K562 (cell line): ENCODE results near the gene NDUFS5. TPM values are rescaled to one million over a fixed set of nuclear protein-coding genes. Genes with fewer than 3 reads are reported as not detected.

Experiments
- ATAC-seq: fragments of 200-7000 bp; cut with Tn5 transposase; 3 replicates; pipeline ENCODE4 v1.9.1; 2020; ENCODE audit warnings: moderate library complexity
- BruUV-seq: library from RNA; stranded (reverse); fragments of 400-500 nt; replicated peaks from 2 replicates; lab custom pipeline; 2021; lab: Mats Ljungman, UMichigan
- CTCF ChIA-PET: fragments of 300-600 bp; formaldehyde crosslinking; extraction: SDS; loops from one replicate; lab custom pipeline; 2021; ENCODE audit warnings: low intra/inter-chr PET ratio; lab: Yijun Ruan, JAX
- POLR2A ChIA-PET: fragments of 300-600, 350-650 bp; sonication (Branson Sonifier 250); formaldehyde crosslinking; extraction: SDS; loops from one replicate; lab custom pipeline; 2021; ENCODE audit warnings: antibody characterized with exemption, inconsistent platforms; lab: Yijun Ruan, JAX
- DNase-seq, 4 experiments: peaks; one replicate each; pipeline versions ENCODE4 v3.0.0 to v3.0.0-alpha.2; 2011 to 2018; ENCODE audit warnings: low spot score in 3 of 4, mixed read lengths in 3 of 4; ENCODE audit errors: extremely low read depth in 1 of 4
- FAIRE-seq: peaks from 2 replicates; lab custom pipeline; 2011; peaks lifted over from hg19 to GRCh38; lab: Jason Lieb, UNC
- H2AFZ ChIP-seq: 2 replicates; pipeline ENCODE4 v1.6.0; 2011; ENCODE audit warnings: low read depth, low read length, control low read depth, inconsistent platforms
- H3K27ac ChIP-seq: fragments of 200-600 bp; 3 replicates; pipeline ENCODE4 v1.8.0; 2011; ENCODE audit warnings: low read depth, mild to moderate bottlenecking, control low read depth, inconsistent platforms, low read length, moderate library complexity, mixed read lengths; ENCODE audit errors: extremely low read depth
- H3K27me3 ChIP-seq, 2 experiments: fragments of 300-600 bp in 1 of 2; 2 replicates in 1 of 2; 3 replicates in 1 of 2; pipeline versions ENCODE4 v1.6.0 to v1.8.0; 2011; ENCODE audit warnings: inconsistent platforms in 2 of 2, low read length in 2 of 2, mild to moderate bottlenecking in 1 of 2, mixed read lengths in 1 of 2, moderate library complexity in 1 of 2; ENCODE audit not compliant: control insufficient read depth in 2 of 2, insufficient read depth in 2 of 2
- H3K36me3 ChIP-seq: fragments of 300-600 bp; 3 replicates; pipeline ENCODE4 v1.8.0; 2011; ENCODE audit warnings: mild to moderate bottlenecking, low read length, inconsistent platforms; ENCODE audit not compliant: control insufficient read depth, insufficient read depth
- H3K4me1 ChIP-seq, 2 experiments: fragments of 200-600 bp in 1 of 2; replicated peaks in 1 of 2; 2 replicates in 1 of 2; 3 replicates in 1 of 2; pipeline versions ENCODE4 v1.5.1 to v1.8.0; 2011; ENCODE audit warnings: inconsistent platforms in 2 of 2, low read length in 2 of 2, mild to moderate bottlenecking in 1 of 2, mixed read lengths in 1 of 2, moderate library complexity in 1 of 2; ENCODE audit not compliant: control insufficient read depth in 2 of 2, insufficient read depth in 2 of 2
- H3K4me2 ChIP-seq: 2 replicates; pipeline ENCODE4 v1.6.1; 2011; ENCODE audit warnings: low read length, control low read depth, inconsistent platforms, mixed read lengths; ENCODE audit not compliant: insufficient read depth
- H3K4me3 ChIP-seq: fragments of 200-600 bp; sonication (generic), shearing (Covaris generic); 2 replicates; pipeline ENCODE4 v1.5.1; 2016; ENCODE audit warnings: control low read depth, inconsistent platforms
- H3K79me2 ChIP-seq: fragments of 200-600 bp; 3 replicates; pipeline ENCODE4 v1.8.0; 2011; ENCODE audit warnings: low read length, inconsistent platforms; ENCODE audit not compliant: control insufficient read depth, insufficient read depth
- H3K9ac ChIP-seq, 2 experiments: 2 replicates each; pipeline versions ENCODE4 v1.6.0 to v1.6.1; 2011; ENCODE audit warnings: low read depth in 2 of 2, low read length in 2 of 2, control low read depth in 1 of 2, inconsistent platforms in 1 of 2, mild to moderate bottlenecking in 1 of 2, mixed read lengths in 1 of 2; ENCODE audit not compliant: insufficient read depth in 1 of 2
- H3K9me1 ChIP-seq: one replicate; pipeline ENCODE4 v1.6.0; 2011; ENCODE audit warnings: inconsistent platforms, mild to moderate bottlenecking, low read length, moderate library complexity; ENCODE audit not compliant: control insufficient read depth, insufficient read depth
- H3K9me3 ChIP-seq: replicated peaks from 2 replicates; pipeline ENCODE4 v1.5.1; 2011; ENCODE audit warnings: low read depth, low read length, inconsistent platforms; ENCODE audit not compliant: control insufficient read depth, insufficient read depth
- H4K20me1 ChIP-seq: replicated peaks from 2 replicates; pipeline ENCODE4 v1.6.1; 2011; ENCODE audit warnings: low read length, inconsistent platforms, mixed read lengths; ENCODE audit not compliant: control insufficient read depth, insufficient read depth
- ARID1B ChIP-seq: fragments of 450-650 bp; IDR thresholded peaks from 2 replicates; pipeline ENCODE4 v1.6.1; 2016; ENCODE audit warnings: antibody characterized with exemption, mild to moderate bottlenecking, inconsistent platforms
- EHMT2 ChIP-seq: fragments of 450-650 bp; IDR thresholded peaks from 2 replicates; pipeline ENCODE4 v1.6.1; 2018; ENCODE audit warnings: antibody characterized with exemption
- ETV6 ChIP-seq, 3 experiments: fragments of 150-350 bp in 1 of 3; sonication (generic) in 1 of 3; formaldehyde crosslinking in 1 of 3; IDR thresholded peaks; 2 replicates each; pipeline versions ENCODE4 v1.6.1 to v1.8.0; 2014 to 2022; ENCODE audit warnings: borderline replicate concordance in 2 of 3, low read depth in 2 of 3, antibody characterized with exemption in 1 of 3, low read length in 1 of 3, mild to moderate bottlenecking in 1 of 3, missing genetic modification reagents in 1 of 3
- KDM1A ChIP-seq, 2 experiments: fragments of 450-650 bp; IDR thresholded peaks; 2 replicates each; pipeline ENCODE4 v1.6.1; 2016; ENCODE audit warnings: mild to moderate bottlenecking in 2 of 2
- MTA1 ChIP-seq: fragments of 450-650 bp; IDR thresholded peaks from 2 replicates; pipeline ENCODE4 v1.6.1; 2017; ENCODE audit warnings: borderline replicate concordance
- SMARCA5 ChIP-seq: fragments of 450-650 bp; IDR thresholded peaks from 2 replicates; pipeline ENCODE4 v1.6.1; 2016
- SOX6 ChIP-seq: fragments of 450-650 bp; IDR thresholded peaks from 2 replicates; pipeline ENCODE4 v1.6.1; 2014; ENCODE audit warnings: mild to moderate bottlenecking
- SUPT5H ChIP-seq: fragments of 450-650 bp; IDR thresholded peaks from 2 replicates; pipeline ENCODE4 v1.6.1; 2016
- TAL1 ChIP-seq: fragments of 450-650 bp; IDR thresholded peaks from 2 replicates; pipeline ENCODE4 v1.6.1; 2016; ENCODE audit warnings: mild to moderate bottlenecking
- ZNF263 ChIP-seq: sonication (generic); formaldehyde crosslinking; IDR thresholded peaks from 2 replicates; pipeline ENCODE4 v1.8.0; 2022; ENCODE audit warnings: mild to moderate bottlenecking, missing genetic modification reagents, borderline replicate concordance
- ZNF512 ChIP-seq: IDR thresholded peaks from 2 replicates; pipeline ENCODE4 v1.6.1; 2016; ENCODE audit warnings: missing genetic modification characterization, missing compliant biosample characterization
- WGBS: fragments of 100-300 bp; shearing (Covaris generic); methylation state at CpG from one replicate; pipeline ENCODE4 v1.1.6; 2016; ENCODE audit warnings: low coverage, mixed read lengths; ENCODE audit not compliant: insufficient coverage; ENCODE audit errors: missing lambda C conversion rate; 5-methylcytosine and 5-hydroxymethylcytosine counted together
- in situ Hi-C: fragments of 300-500 bp; cut with MboI; formaldehyde crosslinking; loops from 4 replicates; pipeline ENCODE4 v1.15.0; 2018; ENCODE audit warnings: inconsistent platforms, mixed read lengths
- intact Hi-C: fragments of 100-400 bp; cut with micrococcal nuclease; formaldehyde crosslinking; loops from 2 replicates; pipeline ENCODE4 v1.14.2; 2022
- polyA plus RNA-seq, 8 experiments: library from polyadenylated mRNA; depleted of rRNA in 4 of 8; stranded (reverse) in 5 of 8; unstranded in 3 of 8; fragments of >200 nt; fragmentation: Nextera tagmentation in 2 of 8; fragmentation: Illumina TruSeq in 1 of 8; extraction: Ambion mirVana in 2 of 8; extraction: Trizol in 1 of 8; gene quantifications; 2 replicates each; pipeline versions ENCODE4 v1.2.1 to v1.2.3, GENCODE V29; 2011 to 2014; ENCODE audit warnings: inconsistent platforms in 1 of 8, missing spikeins in 1 of 8
- total RNA-seq, 7 experiments: library from RNA; depleted of rRNA in 6 of 7; stranded (reverse); fragments of >200 nt in 6 of 7; fragmentation: Illumina TruSeq in 2 of 7; extraction: Trizol in 2 of 7; gene quantifications; 2 replicates each; pipeline versions ENCODE4 v1.2.1 to v1.2.3, GENCODE V29; 2011 to 2021; ENCODE audit warnings: low replicate concordance in 1 of 7

NDUFS5 gene
- total and polyA plus RNA-seq, 9 of the 15 experiments (the other 6 are each of a cell fraction or from before 2014, with no cell fraction given) = 499 to 2,737 (median 1,281) TPM

GRCh38 chr1:39043513-39043912 lies 17.4 kb downstream of the NDUFS5 start:
- FAIRE-seq = no peak
- intact Hi-C loops = no loop called here
- TF ChIP-seq MTA1 (peak; percentile 74; the same call in 1 of the 2 replicates), ZNF263 (CRISPR knock-in tag) (0 out of 2 replicates have a peak, but pooled peaks have one; percentile 38), SMARCA5 (0 out of 2 replicates have a peak, but pooled peaks have one; percentile 38), ZNF512 (tag) (peak; percentile 77; the same call in 1 of the 2 replicates), SOX6 (0 out of 2 replicates have a peak, but pooled peaks have one; percentile 18), TAL1 (no peak), SUPT5H (no peak), EHMT2 (0 out of 2 replicates have a peak, but pooled peaks have one; percentile 43), ETV6 (IDR thresholded peaks at IDR 0.05; ENCODE audit: borderline replicate concordance in 1 of 2, low read depth in 2 of 2, low read length in 1 of 2) (peak in 1 of 2 experiments; percentile 47; a peak in 1 of 4 replicates), ETV6 (CRISPR knock-in tag; IDR thresholded peaks at IDR 0.05; ENCODE audit: borderline replicate concordance) (no peak), KDM1A (IDR thresholded peaks at IDR 0.05) (peak; percentile 38 to 47; a peak in 2 of 4 replicates), ARID1B (0 out of 2 replicates have a peak, but pooled peaks have one; percentile 36)
- TF ChIP-seq, all 486 proteins: peak for 9
- no peak for ATAC-seq
- Histone ChIP-seq H3K9me3 (no peaks in the 10 kb centered on the region), H3K27me3 (no peaks in the 10 kb centered on the region), H3K36me3 (no peaks in the 10 kb centered on the region; the same call in 2 of the 3 replicates), H3K4me2 (no peak overlapping the region), H3K4me3 (no peak overlapping the region), H3K79me2 (no peaks in the 10 kb centered on the region), H3K9me1 (peaks cover 3% of the 10 kb centered on the region), H3K9ac (no peak overlapping the region), H3K4me1 (peaks cover 25 to 29% of the 10 kb centered on the region in 2 experiments), H4K20me1 (no peaks in the 10 kb centered on the region), H3K27ac (no peak overlapping the region), H2AFZ (no peak overlapping the region)
- no peak for DNase-seq
- ChIA-PET CTCF (no interaction called here), POLR2A (interaction anchor here (1.4 to 1.5 kb wide), 2 partner anchors 11 to 17 kb away, joined by 3 to 5 read pairs; partner anchors contain the start of gene NDUFS5)
- in situ Hi-C loops = no loop called here
- BruUV-seq = no TSS peak
- WGBS = 37% methylated on average over 3 of the region's 3 CpGs
